Right atrium auricular region (tissue), 2 donors: Measurements from ENCODE around the gene ZNF764. TPM values are rescaled to one million over a fixed set of nuclear protein-coding genes. Genes with fewer than 3 reads are reported as not detected.

ENCODE experiments used
- DNase-seq: peaks from one replicate; pipeline ENCODE4 v3.0.0-alpha.2; 2019; ENCODE audit warnings: low spot score
- H3K27ac ChIP-seq, 2 donors: fragments of 200-600 bp; sonication (generic); 1 replicate in 1 of 2; 2 replicates in 1 of 2; pipeline ENCODE4 v1.5.1; 2016 to 2019
- H3K27me3 ChIP-seq, 2 donors: fragments of 200-600 bp; sonication (generic); one replicate each; pipeline versions ENCODE4 v1.5.1 to v1.6.0; 2017 to 2019
- H3K36me3 ChIP-seq: fragments of 200-600 bp; sonication (generic); one replicate; pipeline ENCODE4 v1.5.1; 2016
- H3K4me1 ChIP-seq, 2 donors: fragments of 200-600 bp; sonication (generic); one replicate each; pipeline versions ENCODE4 v1.5.1 to v1.6.0; 2017 to 2019
- H3K4me3 ChIP-seq, 2 donors: fragments of 200-600 bp; sonication (generic); 1 replicate in 1 of 2; 2 replicates in 1 of 2; pipeline ENCODE4 v1.5.1; 2017 to 2019; ENCODE audit warnings: mild to moderate bottlenecking in 1 of 2, moderate library complexity in 1 of 2
- H3K9me3 ChIP-seq, 2 donors: fragments of 200-600 bp; sonication (generic); one replicate each; pipeline ENCODE4 v1.5.1; 2019
- total RNA-seq, 2 donors: library from RNA; depleted of rRNA; stranded (reverse); fragments of >200 nt; gene quantifications; one replicate each; pipeline ENCODE4 v1.1.0, GENCODE V29; 2016
- TF ChIP-seq, protein P1 (sequence below), 2 donors: fragments of 200-600 bp; sonication (generic); IDR thresholded peaks; one replicate each; pipeline ENCODE4 v1.5.1; 2019; ENCODE audit warnings: antibody characterized with exemption in 2 of 2

Gene ZNF764
- 10 to 100 TPM; 12.0 to 16.9 TPM for total RNA-seq

GRCh38 chr16:30557957-30558788, at the start of gene ZNF764:
ZNF764 (minus strand) TSS chr16:30558374; CDS start chr16:30558182, 192 bp downstream.
- peaks cover 16% of the 10 kb centered on the region for H3K36me3 ChIP-seq
- H3K9me3 ChIP-seq: no peaks in the 10 kb centered on the region
- H3K4me3 ChIP-seq: peak within 1 kb of the TSS; percentile 87 to 88
- H3K4me1 ChIP-seq: peaks cover 0 to 42% of the 10 kb centered on the region in 2 donors
- DNase-seq: peak; percentile 99
- TF ChIP-seq, protein P1, sequence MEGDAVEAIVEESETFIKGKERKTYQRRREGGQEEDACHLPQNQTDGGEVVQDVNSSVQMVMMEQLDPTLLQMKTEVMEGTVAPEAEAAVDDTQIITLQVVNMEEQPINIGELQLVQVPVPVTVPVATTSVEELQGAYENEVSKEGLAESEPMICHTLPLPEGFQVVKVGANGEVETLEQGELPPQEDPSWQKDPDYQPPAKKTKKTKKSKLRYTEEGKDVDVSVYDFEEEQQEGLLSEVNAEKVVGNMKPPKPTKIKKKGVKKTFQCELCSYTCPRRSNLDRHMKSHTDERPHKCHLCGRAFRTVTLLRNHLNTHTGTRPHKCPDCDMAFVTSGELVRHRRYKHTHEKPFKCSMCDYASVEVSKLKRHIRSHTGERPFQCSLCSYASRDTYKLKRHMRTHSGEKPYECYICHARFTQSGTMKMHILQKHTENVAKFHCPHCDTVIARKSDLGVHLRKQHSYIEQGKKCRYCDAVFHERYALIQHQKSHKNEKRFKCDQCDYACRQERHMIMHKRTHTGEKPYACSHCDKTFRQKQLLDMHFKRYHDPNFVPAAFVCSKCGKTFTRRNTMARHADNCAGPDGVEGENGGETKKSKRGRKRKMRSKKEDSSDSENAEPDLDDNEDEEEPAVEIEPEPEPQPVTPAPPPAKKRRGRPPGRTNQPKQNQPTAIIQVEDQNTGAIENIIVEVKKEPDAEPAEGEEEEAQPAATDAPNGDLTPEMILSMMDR (IDR thresholded peaks at IDR 0.05): peak in 1 of 2 donors; percentile 32
- H3K27me3 ChIP-seq: no peaks in the 10 kb centered on the region
- H3K27ac ChIP-seq: peak within 1 kb of the TSS; percentile 95 to 99

- H3K4me1 ChIP-seq: peaks cover 0 to 19% of the 10 kb centered on the region in 2 donors
- peaks cover 32% of the 10 kb centered on the region for H3K36me3 ChIP-seq
- H3K27ac ChIP-seq: no peak overlapping the region
These were observed 47.8 kb upstream of the ZNF764 start for GRCh38 chr16:30606004-30606403.

GRCh38 chr16:30605158-30605557, 47.0 kb upstream of the ZNF764 start:
- Histone ChIP-seq H3K36me3 (peaks cover 32% of the 10 kb centered on the region), H3K9me3 (no peaks in the 10 kb centered on the region), H3K27ac (no peak overlapping the region), H3K4me3 (no peak overlapping the region), H3K4me1 (peaks cover 0 to 14% of the 10 kb centered on the region in 2 donors), H3K27me3 (no peaks in the 10 kb centered on the region)
- TF ChIP-seq, protein P1 (IDR thresholded peaks at IDR 0.05): no peak
- DNase-seq: no peak

More at GRCh38 chr16:30606004-30606403, 47.8 kb upstream of the ZNF764 start:
- no peaks in the 10 kb centered on the region for H3K9me3 ChIP-seq
- H3K4me3 ChIP-seq: no peak overlapping the region
- TF ChIP-seq, protein P1 (IDR thresholded peaks at IDR 0.05): no peak
- DNase-seq: no peak
- no peaks in the 10 kb centered on the region for H3K27me3 ChIP-seq

GRCh38 chr16:30604316-30604947, 46.3 kb upstream of the ZNF764 start:
- TF ChIP-seq, protein P1 (IDR thresholded peaks at IDR 0.05): no peak
- DNase-seq: no peak
- H3K27ac ChIP-seq: no peak overlapping the region
- H3K4me1 ChIP-seq: peaks cover 0 to 12% of the 10 kb centered on the region in 2 donors
- no peaks in the 10 kb centered on the region for H3K27me3 ChIP-seq
- peaks cover 32% of the 10 kb centered on the region for H3K36me3 ChIP-seq
- no peaks in the 10 kb centered on the region for H3K9me3 ChIP-seq
- H3K4me3 ChIP-seq: no peak overlapping the region

- TF ChIP-seq, protein P1 (IDR thresholded peaks at IDR 0.05): no peak
- no peaks in the 10 kb centered on the region for H3K9me3 ChIP-seq
- no peak for DNase-seq
- peaks cover 0 to 7% of the 10 kb centered on the region in 2 donors for H3K4me1 ChIP-seq
- no peak overlapping the region for H3K27ac ChIP-seq
- H3K36me3 ChIP-seq: peaks cover 32% of the 10 kb centered on the region
- no peaks in the 10 kb centered on the region for H3K27me3 ChIP-seq
- H3K4me3 ChIP-seq: no peak overlapping the region
These were observed 45.8 kb upstream of the ZNF764 start for GRCh38 chr16:30603945-30604315.
